H1 (cell line): Measurements from ENCODE around the gene RBFOX1.

ENCODE experiments used
- RAD21 ChIP-seq, 2 experiments: IDR thresholded peaks in 1 of 2; conservative IDR thresholded peaks in 1 of 2; 2 replicates each; pipeline ENCODE4 v1.6.1; 2011; ENCODE audit warnings: low read depth in 2 of 2, low read length in 2 of 2, improper control_type of control experiment in 1 of 2, inconsistent platforms in 1 of 2, mild to moderate bottlenecking in 1 of 2, moderate library complexity in 1 of 2
- RBBP5 ChIP-seq: IDR thresholded peaks from 2 replicates; pipeline ENCODE4 v1.7.1; 2012; ENCODE audit warnings: low read depth, mild to moderate bottlenecking, inconsistent platforms, low read length, moderate library complexity, borderline replicate concordance
- SIN3A ChIP-seq, 2 experiments: IDR thresholded peaks in 1 of 2; conservative IDR thresholded peaks in 1 of 2; 2 replicates each; pipeline ENCODE4 v1.6.1; 2011 to 2012; ENCODE audit warnings: low read length in 2 of 2, improper control_type of control experiment in 1 of 2, low read depth in 1 of 2, mild to moderate bottlenecking in 1 of 2
- TF ChIP-seq, protein P1 (sequence below), 3 experiments: IDR thresholded peaks; 1 replicate in 2 of 3; 2 replicates in 1 of 3; pipeline versions ENCODE4 v1.5.1 to v1.6.1; 2011; ENCODE audit warnings: low read length in 3 of 3, mild to moderate bottlenecking in 3 of 3, inconsistent platforms in 2 of 3, low read depth in 1 of 3, moderate library complexity in 1 of 3; ENCODE audit not compliant: insufficient read depth in 1 of 3; ENCODE audit errors: control extremely low read depth in 1 of 3

DNA sequence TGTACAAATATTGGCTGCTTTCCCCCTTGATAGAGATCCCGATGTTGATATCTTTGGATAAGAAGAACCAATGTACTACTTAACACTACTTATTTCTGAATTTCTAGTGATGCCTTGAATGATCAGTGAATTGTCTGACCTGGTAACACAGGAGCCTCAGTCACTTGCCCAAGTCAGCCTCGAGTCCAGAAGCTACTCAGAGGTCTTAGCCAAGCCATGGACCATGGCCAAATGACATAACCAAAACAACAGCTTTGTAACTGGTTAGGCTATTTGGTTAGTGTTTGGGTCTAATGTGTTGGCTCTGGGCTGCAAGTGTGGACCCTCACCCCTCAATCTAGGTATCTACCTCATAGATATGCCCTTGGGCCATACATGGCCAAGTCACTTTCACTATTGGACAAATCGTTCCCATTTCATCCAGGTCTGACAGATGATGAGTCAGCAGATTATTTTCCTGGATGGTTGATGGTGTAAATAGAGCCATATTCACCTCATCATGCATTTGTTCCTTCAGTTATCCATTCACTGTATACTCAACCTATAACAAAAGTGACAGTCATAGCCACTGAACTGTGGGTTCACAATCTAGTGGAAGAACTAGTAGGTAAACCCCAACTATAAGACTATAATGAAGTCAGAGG lies 3.5 kb downstream of the RBFOX1 start:
- TF ChIP-seq, protein P1, sequence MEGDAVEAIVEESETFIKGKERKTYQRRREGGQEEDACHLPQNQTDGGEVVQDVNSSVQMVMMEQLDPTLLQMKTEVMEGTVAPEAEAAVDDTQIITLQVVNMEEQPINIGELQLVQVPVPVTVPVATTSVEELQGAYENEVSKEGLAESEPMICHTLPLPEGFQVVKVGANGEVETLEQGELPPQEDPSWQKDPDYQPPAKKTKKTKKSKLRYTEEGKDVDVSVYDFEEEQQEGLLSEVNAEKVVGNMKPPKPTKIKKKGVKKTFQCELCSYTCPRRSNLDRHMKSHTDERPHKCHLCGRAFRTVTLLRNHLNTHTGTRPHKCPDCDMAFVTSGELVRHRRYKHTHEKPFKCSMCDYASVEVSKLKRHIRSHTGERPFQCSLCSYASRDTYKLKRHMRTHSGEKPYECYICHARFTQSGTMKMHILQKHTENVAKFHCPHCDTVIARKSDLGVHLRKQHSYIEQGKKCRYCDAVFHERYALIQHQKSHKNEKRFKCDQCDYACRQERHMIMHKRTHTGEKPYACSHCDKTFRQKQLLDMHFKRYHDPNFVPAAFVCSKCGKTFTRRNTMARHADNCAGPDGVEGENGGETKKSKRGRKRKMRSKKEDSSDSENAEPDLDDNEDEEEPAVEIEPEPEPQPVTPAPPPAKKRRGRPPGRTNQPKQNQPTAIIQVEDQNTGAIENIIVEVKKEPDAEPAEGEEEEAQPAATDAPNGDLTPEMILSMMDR (IDR thresholded peaks at IDR 0.05; ENCODE audit: control extremely low read depth in 1 of 3, insufficient read depth in 1 of 3, low read depth in 1 of 3, low read length in 3 of 3), result no peak
- no peak for TF ChIP-seq RBBP5
- no peak for TF ChIP-seq SIN3A (conservative IDR thresholded peaks at IDR 0.05 in 1 of 2, IDR thresholded peaks at IDR 0.05 in 1 of 2; ENCODE audit: low read depth in 1 of 2, low read length in 2 of 2)
- no peak for TF ChIP-seq RAD21 (IDR thresholded peaks at IDR 0.05 in 1 of 2, conservative IDR thresholded peaks at IDR 0.05 in 1 of 2; ENCODE audit: low read depth in 2 of 2, low read length in 2 of 2)
